ENCODE data around the gene NPEPL1.

DNA sequence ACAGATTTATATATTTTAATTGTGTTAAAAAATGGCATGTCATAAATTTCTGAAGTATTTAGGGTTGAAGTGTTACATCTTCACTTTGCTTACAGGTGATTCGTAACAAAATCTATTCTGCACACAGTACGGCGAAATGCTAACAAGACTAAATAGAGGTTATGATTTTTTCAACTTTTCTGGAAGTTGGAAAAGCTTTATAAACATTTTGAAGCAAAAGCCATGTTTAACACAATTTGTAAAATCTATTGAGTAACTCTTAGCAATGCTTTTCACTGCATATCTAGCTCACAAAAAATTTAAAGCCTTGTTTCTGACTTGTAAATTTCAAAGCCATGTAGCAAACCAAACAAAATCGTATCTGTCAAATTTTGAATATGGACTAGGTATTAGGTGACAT, 38.3 kb upstream of the NPEPL1 start:
- TF ChIP-seq SUZ12 (IDR thresholded peaks at IDR 0.05; ENCODE audit: extremely low read depth, insufficient read depth, insufficient read length): no peak
- no peak for TF ChIP-seq ZNF274 (IDR thresholded peaks at IDR 0.05; ENCODE audit: low read depth, low read length)
